Activated CD4-positive, alpha-beta memory T cell treated with anti-CD3 and anti-CD28 coated beads, Interleukin-2, amount 10 ng/mL, durations not matched to agents 7 days and 5 days (primary cell): ENCODE measurements around the gene EPS15. TPM values are rescaled to one million over a fixed set of nuclear protein-coding genes. Genes with fewer than 3 reads are reported as not detected.
"Not testable (repeated sequence)": the region's sequence is repeated elsewhere in the genome, so short reads cannot be mapped to it uniquely, and the experiment has no call there.

ENCODE experiments used
- CTCF ChIA-PET: fragments of 350-600 bp; sonication (Branson Sonifier 250); formaldehyde crosslinking; loops from one replicate; lab custom pipeline; 2021; ENCODE audit warnings: antibody characterized with exemption, inconsistent platforms; lab: Charles Lee
- POLR2A ChIA-PET: fragments of 350-600 bp; sonication (Branson Sonifier 250); formaldehyde crosslinking; loops from one replicate; lab custom pipeline; 2021; ENCODE audit warnings: antibody characterized with exemption; lab: Charles Lee
- DNase-seq: peaks from one replicate; pipeline ENCODE4 v3.0.0-alpha.2; 2020
- H3K27ac Mint-ChIP-seq: one replicate; pipeline ENCODE4 v1.8.0; 2021; ENCODE audit warnings: mild to moderate bottlenecking, mixed read lengths
- H3K27me3 Mint-ChIP-seq: one replicate; pipeline ENCODE4 v1.8.0; 2021; ENCODE audit warnings: mixed read lengths
- H3K36me3 Mint-ChIP-seq: one replicate; pipeline ENCODE4 v1.8.0; 2021; ENCODE audit warnings: low read depth, mixed read lengths
- H3K4me1 Mint-ChIP-seq: one replicate; pipeline ENCODE4 v1.8.0; 2021; ENCODE audit warnings: mixed read lengths
- H3K4me3 Mint-ChIP-seq: one replicate; pipeline ENCODE4 v1.8.0; 2021; ENCODE audit warnings: mild to moderate bottlenecking, mixed read lengths
- H3K9me3 Mint-ChIP-seq: one replicate; pipeline ENCODE4 v1.8.0; 2021; ENCODE audit warnings: mixed read lengths
- total RNA-seq, 2 experiments: library from RNA; stranded (reverse); gene quantifications; one replicate each; pipeline ENCODE4 v1.2.3, GENCODE V29; 2021

Gene EPS15
- total RNA-seq, 2 experiments from 2014 or later, result 71.8 to 75.0 TPM

GRCh38 chr1:51444096-51444495 is 75.0 kb downstream of the EPS15 start:
- Mint-ChIP-seq H3K27ac (no peak overlapping the region), H3K36me3 (peaks cover 59% of the 10 kb centered on the region), H3K4me1 (peaks cover 41% of the 10 kb centered on the region), H3K4me3 (no peak overlapping the region), H3K9me3 (no peaks in the 10 kb centered on the region), H3K27me3 (no peaks in the 10 kb centered on the region)
- CTCF ChIA-PET, result no interaction called here
- POLR2A ChIA-PET, result interaction anchor here (1.1 to 1.9 kb wide), 4 partner anchors 12 to 123 kb away, joined by 3 to 8 read pairs (median 4); partner anchors contain the start of gene EPS15
- DNase-seq, result no peak

DNA sequence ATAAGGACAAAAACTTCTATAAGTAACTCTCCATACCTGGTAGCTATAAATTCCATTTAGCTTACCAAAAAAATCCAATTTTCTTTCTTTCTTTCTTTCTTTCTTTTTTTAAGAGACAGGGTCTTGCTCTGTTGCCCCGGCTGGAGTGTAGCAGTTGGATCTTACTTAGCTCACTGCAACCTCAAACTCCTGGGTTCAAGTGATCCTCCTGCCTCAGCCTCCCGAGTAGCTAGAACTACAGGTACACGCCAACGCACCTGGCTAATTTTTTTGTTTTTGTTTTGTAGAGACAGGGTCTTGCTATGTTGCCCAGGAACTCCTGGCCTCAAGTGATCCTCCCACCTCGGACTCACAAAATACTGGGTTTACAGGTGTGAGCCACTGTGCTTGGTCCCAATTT is 75.5 kb downstream of the EPS15 start:
- H3K9me3 Mint-ChIP-seq, result no peaks in the 10 kb centered on the region
- no peak for DNase-seq
- H3K27me3 Mint-ChIP-seq, result no peaks in the 10 kb centered on the region
- peaks cover 46% of the 10 kb centered on the region for H3K4me1 Mint-ChIP-seq
- ChIA-PET POLR2A (interaction anchor here (1.8 to 1.9 kb wide), 2 partner anchors 75 to 76 kb away, joined by 4 to 8 read pairs; partner anchors contain the start of gene EPS15), CTCF (no interaction called here)
- no peak overlapping the region for H3K27ac Mint-ChIP-seq
- no peak overlapping the region for H3K4me3 Mint-ChIP-seq
- peaks cover 59% of the 10 kb centered on the region for H3K36me3 Mint-ChIP-seq

GRCh38 chr1:51442616-51443015 is 76.5 kb downstream of the EPS15 start:
- CTCF ChIA-PET, result no interaction called here
- Mint-ChIP-seq H3K36me3 (peaks cover 59% of the 10 kb centered on the region), H3K4me1 (peaks cover 45% of the 10 kb centered on the region), H3K27me3 (no peaks in the 10 kb centered on the region), H3K9me3 (no peaks in the 10 kb centered on the region), H3K4me3 (no peak overlapping the region), H3K27ac (no peak overlapping the region)
- no peak for DNase-seq
- POLR2A ChIA-PET, result interaction anchor here (0.6 kb wide), 1 partner anchor 16 kb away, joined by 3 read pairs; no protein-coding TSS in a partner anchor

DNA sequence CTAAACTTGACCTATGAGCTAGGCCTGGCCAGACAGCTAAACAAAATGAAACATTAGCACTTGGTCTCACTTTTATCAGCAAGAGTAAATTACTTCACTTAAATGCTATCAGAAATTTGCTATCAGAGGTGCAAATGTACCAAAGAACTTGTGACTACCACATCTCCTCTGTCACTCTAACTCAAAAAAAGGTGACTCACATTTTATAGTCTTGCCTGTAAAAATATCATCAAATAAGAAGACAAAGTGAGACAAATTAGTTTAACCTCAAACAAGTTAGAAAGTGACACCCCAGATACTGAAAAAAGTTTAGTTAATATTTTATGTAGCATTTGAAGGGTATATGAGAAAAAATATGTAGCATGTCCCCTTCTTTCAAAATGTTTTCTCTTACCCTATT is 76.9 kb downstream of the EPS15 start:
- Mint-ChIP-seq H3K4me3 (no peak overlapping the region), H3K36me3 (peaks cover 55% of the 10 kb centered on the region), H3K4me1 (peaks cover 41% of the 10 kb centered on the region), H3K27me3 (no peaks in the 10 kb centered on the region), H3K9me3 (no peaks in the 10 kb centered on the region), H3K27ac (no peak overlapping the region)
- CTCF ChIA-PET, result no interaction called here
- no peak for DNase-seq
- POLR2A ChIA-PET, result no interaction called here

- no peaks in the 10 kb centered on the region for H3K9me3 Mint-ChIP-seq
- H3K27ac Mint-ChIP-seq, result no peak overlapping the region
- H3K4me1 Mint-ChIP-seq, result peaks cover 29% of the 10 kb centered on the region
- no peak for DNase-seq
- peaks cover 56% of the 10 kb centered on the region for H3K36me3 Mint-ChIP-seq
- ChIA-PET CTCF (interaction anchor here (0.7 kb wide), 1 partner anchor 616 kb away, joined by 3 read pairs; no protein-coding TSS in a partner anchor), POLR2A (no interaction called here)
- no peak overlapping the region for H3K4me3 Mint-ChIP-seq
- no peaks in the 10 kb centered on the region for H3K27me3 Mint-ChIP-seq
Observed at GRCh38 chr1:51439895-51440294, 79.2 kb downstream of the EPS15 start.

DNA sequence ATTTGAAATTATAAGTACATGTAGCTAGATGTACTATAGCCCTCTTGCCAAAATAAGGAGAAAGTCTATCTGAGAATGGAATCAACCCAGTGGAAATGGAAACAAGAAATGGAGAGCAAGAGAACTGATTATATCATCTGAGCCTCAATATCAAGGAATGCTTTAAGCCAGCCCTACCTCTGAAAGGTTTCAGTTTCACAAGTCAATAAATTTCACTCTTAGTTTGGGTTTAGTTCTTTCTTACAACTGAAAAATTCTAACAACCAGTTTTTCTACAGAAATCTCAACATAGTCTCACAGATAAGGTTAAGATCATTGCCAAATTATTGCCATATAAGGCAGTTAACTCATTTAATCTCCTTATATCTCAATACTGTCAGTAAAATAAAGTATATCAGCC is 80.0 kb downstream of the EPS15 start:
- Mint-ChIP-seq H3K9me3 (no peaks in the 10 kb centered on the region), H3K4me3 (no peak overlapping the region), H3K27me3 (no peaks in the 10 kb centered on the region), H3K27ac (no peak overlapping the region), H3K4me1 (peaks cover 29% of the 10 kb centered on the region), H3K36me3 (peaks cover 57% of the 10 kb centered on the region)
- no peak for DNase-seq
- POLR2A ChIA-PET, result no interaction called here
- CTCF ChIA-PET, result no interaction called here

- Mint-ChIP-seq H3K36me3 (peaks cover 50% of the 10 kb centered on the region), H3K4me1 (peaks cover 30% of the 10 kb centered on the region)
- DNase-seq, CTCF ChIA-PET, H3K27ac Mint-ChIP-seq, H3K9me3 Mint-ChIP-seq, H3K27me3 Mint-ChIP-seq, H3K4me3 Mint-ChIP-seq, POLR2A ChIA-PET: not testable (repeated sequence)
Observed at GRCh38 chr1:51437391-51437790, 81.7 kb downstream of the EPS15 start.

DNA sequence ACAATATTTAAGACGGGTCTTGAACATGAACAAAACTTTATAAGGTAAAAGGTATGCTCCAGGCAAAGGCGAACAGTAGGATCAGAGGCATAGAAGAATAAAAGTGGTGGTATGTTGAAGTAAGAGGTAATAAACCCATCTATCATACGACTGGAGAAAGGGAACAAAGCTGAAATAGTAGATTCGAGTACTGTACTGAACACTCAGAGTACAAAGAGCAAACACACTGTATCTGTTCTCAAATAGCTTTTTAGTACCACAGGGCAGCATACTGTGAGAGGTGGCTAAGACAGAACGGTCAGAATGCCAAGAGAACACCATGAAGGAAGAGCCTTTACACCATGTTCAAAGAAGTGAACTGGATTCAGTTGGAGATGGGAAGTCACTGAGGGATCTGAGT is 83.2 kb downstream of the EPS15 start:
- Mint-ChIP-seq H3K27ac (no peak overlapping the region), H3K27me3 (no peaks in the 10 kb centered on the region), H3K9me3 (no peaks in the 10 kb centered on the region), H3K4me3 (no peak overlapping the region), H3K36me3 (peaks cover 45% of the 10 kb centered on the region), H3K4me1 (peaks cover 28% of the 10 kb centered on the region)
- ChIA-PET POLR2A (interaction anchor here (0.8 to 0.9 kb wide), 2 partner anchors 11 to 29 kb away, joined by 3 to 4 read pairs; no protein-coding TSS in a partner anchor), CTCF (no interaction called here)
- DNase-seq, result no peak

DNA sequence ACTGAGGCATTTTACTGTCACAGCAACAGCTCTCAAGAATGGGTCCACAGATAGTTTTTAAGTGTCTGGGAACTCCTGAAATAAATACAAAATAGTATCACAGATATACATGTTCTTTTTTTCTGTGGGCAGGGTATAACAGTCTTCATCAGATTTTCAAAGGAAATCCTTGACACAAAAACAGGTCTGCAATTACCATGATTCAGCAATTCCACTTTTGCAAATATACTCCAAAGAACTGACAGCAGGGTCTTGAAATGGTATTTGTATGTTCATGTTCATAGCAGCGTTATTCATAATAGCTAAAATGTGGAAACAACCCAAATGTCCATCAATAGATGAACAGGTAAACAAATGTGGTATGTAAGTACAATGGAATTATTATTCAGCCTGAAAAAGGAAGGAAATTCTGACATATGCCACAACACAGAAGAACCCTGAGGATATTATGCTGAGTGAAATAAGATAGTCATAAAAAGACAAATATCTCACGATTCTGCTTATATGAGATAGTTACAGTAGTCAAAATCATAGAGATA is 85.0 kb downstream of the EPS15 start:
- peaks cover 40% of the 10 kb centered on the region for H3K36me3 Mint-ChIP-seq
- POLR2A ChIA-PET, result interaction anchor here (0.9 to 1.3 kb wide), 3 partner anchors 11 to 83 kb away, joined by 3 to 4 read pairs (median 3); no protein-coding TSS in a partner anchor
- H3K9me3 Mint-ChIP-seq, result no peaks in the 10 kb centered on the region
- no peak overlapping the region for H3K4me3 Mint-ChIP-seq
- H3K4me1 Mint-ChIP-seq, result peaks cover 36% of the 10 kb centered on the region
- CTCF ChIA-PET, result interaction anchor here (1.8 kb wide), 1 partner anchor 82 kb away, joined by 4 read pairs; no protein-coding TSS in a partner anchor
- peak overlapping the region; percentile 70 for H3K27ac Mint-ChIP-seq
- DNase-seq, result no peak
- no peaks in the 10 kb centered on the region for H3K27me3 Mint-ChIP-seq

DNA sequence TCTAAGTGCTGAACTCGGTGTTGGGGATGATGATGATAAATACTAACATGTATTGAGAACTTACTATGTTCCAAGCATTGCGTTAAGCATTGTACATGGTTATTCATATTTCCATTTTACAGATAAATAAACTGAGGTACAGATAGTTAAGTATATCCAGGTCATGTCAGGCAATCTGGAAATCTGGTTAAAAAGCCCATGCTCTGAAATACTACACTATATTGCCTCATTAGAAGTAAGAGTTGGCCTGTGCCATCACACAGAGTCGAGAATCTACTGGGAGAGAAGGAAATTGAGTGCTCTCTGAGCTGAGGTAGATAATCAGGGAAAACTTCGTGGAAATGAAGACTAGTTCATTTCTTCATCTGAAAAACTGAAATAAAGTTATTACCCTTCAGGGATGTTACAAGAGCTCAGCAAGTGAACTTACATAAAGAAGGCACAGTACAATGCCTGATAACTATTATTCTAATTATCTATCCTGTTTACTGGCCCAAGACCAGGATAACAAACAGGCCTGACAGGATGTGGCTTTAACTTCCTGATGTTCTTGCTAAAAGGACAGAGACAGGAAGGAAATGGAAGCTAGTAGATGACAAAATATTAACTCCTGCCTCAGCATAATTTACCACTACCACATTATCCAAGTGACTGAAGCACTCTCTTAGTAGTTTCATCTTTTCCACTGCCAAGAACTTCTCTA is 85.6 kb downstream of the EPS15 start:
- CTCF ChIA-PET, result interaction anchor here (1.8 kb wide), 1 partner anchor 83 kb away, joined by 4 read pairs; no protein-coding TSS in a partner anchor
- H3K36me3 Mint-ChIP-seq, result peaks cover 37% of the 10 kb centered on the region
- no peaks in the 10 kb centered on the region for H3K27me3 Mint-ChIP-seq
- POLR2A ChIA-PET, result interaction anchor here (0.6 to 1.6 kb wide), 6 partner anchors 10 to 770 kb away, joined by 3 to 5 read pairs (median 3); no protein-coding TSS in a partner anchor
- peak overlapping the region; percentile 70 for H3K27ac Mint-ChIP-seq
- no peaks in the 10 kb centered on the region for H3K9me3 Mint-ChIP-seq
- H3K4me1 Mint-ChIP-seq, result peaks cover 31% of the 10 kb centered on the region
- no peak overlapping the region for H3K4me3 Mint-ChIP-seq
- DNase-seq, result no peak

DNA sequence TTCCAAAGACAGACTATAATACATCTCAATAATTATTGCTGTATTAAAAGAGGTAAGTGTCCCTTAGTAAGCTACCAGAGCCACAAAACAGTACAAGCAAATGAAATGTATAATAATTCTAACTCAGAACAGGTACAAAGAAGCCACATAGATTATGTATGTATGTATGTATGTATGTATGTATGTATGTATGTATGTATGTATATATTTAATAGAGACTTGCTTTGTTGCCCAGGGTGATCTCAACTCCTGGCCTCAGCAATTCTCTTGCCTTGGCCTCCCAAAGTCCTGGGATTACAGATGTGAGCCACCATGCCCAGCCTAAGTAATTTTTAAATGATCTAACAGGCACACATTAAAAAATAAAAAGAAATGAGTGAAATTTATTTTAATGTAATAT is 86.9 kb downstream of the EPS15 start:
- ChIA-PET POLR2A (interaction anchor here (1.2 to 1.6 kb wide), 3 partner anchors 9 to 87 kb away, joined by 3 to 5 read pairs (median 4); partner anchors contain the start of gene EPS15), CTCF (interaction anchor here (1.8 kb wide), 1 partner anchor 84 kb away, joined by 4 read pairs; no protein-coding TSS in a partner anchor)
- H3K4me3 Mint-ChIP-seq, result no peak overlapping the region
- H3K27ac Mint-ChIP-seq, result no peak overlapping the region
- H3K36me3 Mint-ChIP-seq, result peaks cover 46% of the 10 kb centered on the region
- H3K4me1 Mint-ChIP-seq, result peaks cover 31% of the 10 kb centered on the region
- H3K9me3 Mint-ChIP-seq, result no peaks in the 10 kb centered on the region
- H3K27me3 Mint-ChIP-seq, result no peaks in the 10 kb centered on the region
- no peak for DNase-seq

DNA sequence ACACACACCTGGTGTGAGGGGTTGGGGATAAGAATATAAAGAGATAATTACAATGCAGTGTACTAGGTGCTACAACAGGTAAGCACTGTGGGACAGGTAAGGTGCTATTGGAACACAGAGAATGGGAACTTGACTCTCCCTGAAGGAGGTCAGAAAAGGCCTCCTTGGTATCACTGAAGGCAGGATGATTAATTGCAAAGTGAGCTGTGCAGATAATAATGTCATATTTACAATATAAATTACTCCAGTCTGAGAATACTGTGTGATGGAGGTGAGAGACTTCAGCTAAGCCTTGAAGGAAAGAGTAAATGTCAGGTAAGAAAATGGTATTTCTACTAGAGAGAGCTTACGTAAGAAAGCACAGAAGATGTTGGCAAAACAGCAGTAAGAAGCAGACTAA is 91.6 kb downstream of the EPS15 start:
- H3K36me3 Mint-ChIP-seq, result peaks cover 35% of the 10 kb centered on the region
- H3K27ac Mint-ChIP-seq, result no peak overlapping the region
- H3K9me3 Mint-ChIP-seq, result no peaks in the 10 kb centered on the region
- POLR2A ChIA-PET, result no interaction called here
- CTCF ChIA-PET, result no interaction called here
- no peak overlapping the region for H3K4me3 Mint-ChIP-seq
- no peaks in the 10 kb centered on the region for H3K27me3 Mint-ChIP-seq
- DNase-seq, result no peak
- peaks cover 16% of the 10 kb centered on the region for H3K4me1 Mint-ChIP-seq

- H3K4me1 Mint-ChIP-seq, result peaks cover 15% of the 10 kb centered on the region
- ChIA-PET POLR2A (interaction anchor here (0.6 to 1.5 kb wide), 3 partner anchors 17 to 436 kb away, joined by 3 to 4 read pairs (median 3); no protein-coding TSS in a partner anchor), CTCF (no interaction called here)
- H3K36me3 Mint-ChIP-seq, result peaks cover 42% of the 10 kb centered on the region
- DNase-seq, result no peak
- no peaks in the 10 kb centered on the region for H3K9me3 Mint-ChIP-seq
- H3K4me3 Mint-ChIP-seq, result no peak overlapping the region
- H3K27ac Mint-ChIP-seq, result no peak overlapping the region
- H3K27me3 Mint-ChIP-seq, result no peaks in the 10 kb centered on the region
Observed at GRCh38 chr1:51425955-51426354, 93.1 kb downstream of the EPS15 start.
